Measurements from ENCODE around the gene PLEKHA5. TPM values are rescaled to one million over a fixed set of nuclear protein-coding genes. Genes with fewer than 3 reads are reported as not detected.
"Not testable (repeated sequence)": the region's sequence is repeated elsewhere in the genome, so short reads cannot be mapped to it uniquely, and the experiment has no call there.

PLEKHA5 gene
- total RNA-seq, 1 donor from 2014 or later: 5.3 TPM

- intact Hi-C loops (cut with micrococcal nuclease): no loop called here
Observed at GRCh38 chr12:19168644-19169043, 39.1 kb downstream of the PLEKHA5 start.

GRCh38 chr12:19169222-19169621 lies 39.7 kb downstream of the PLEKHA5 start:
- intact Hi-C loops (cut with micrococcal nuclease): no loop called here

GRCh38 chr12:19170286-19170685 lies 40.8 kb downstream of the PLEKHA5 start:
- intact Hi-C loops (cut with micrococcal nuclease): not testable (repeated sequence)

- intact Hi-C loops (cut with micrococcal nuclease): no loop called here
Observed at GRCh38 chr12:19171731-19172130, 42.2 kb downstream of the PLEKHA5 start.

- intact Hi-C loops (cut with micrococcal nuclease): no loop called here
Observed at GRCh38 chr12:19177754-19178153, 48.2 kb downstream of the PLEKHA5 start.

GRCh38 chr12:19179986-19180385 lies 50.5 kb downstream of the PLEKHA5 start:
- intact Hi-C loops (cut with micrococcal nuclease): no loop called here

GRCh38 chr12:19181666-19182426 lies 52.3 kb downstream of the PLEKHA5 start:
- intact Hi-C loops (cut with micrococcal nuclease): no loop called here

- intact Hi-C loops (cut with micrococcal nuclease): no loop called here
Observed at GRCh38 chr12:19183121-19183838, 53.7 kb downstream of the PLEKHA5 start.

- intact Hi-C loops (cut with micrococcal nuclease): loop anchor here (5.0 kb wide), 1 partner anchor 102 kb away; no protein-coding TSS in a partner anchor
Observed at GRCh38 chr12:19185262-19185929, 55.9 kb downstream of the PLEKHA5 start.

GRCh38 chr12:19186722-19187661 lies 57.5 kb downstream of the PLEKHA5 start:
- intact Hi-C loops (cut with micrococcal nuclease): loop anchor here (1.0 to 5.0 kb wide), 3 partner anchors 100 to 1046 kb away; no protein-coding TSS in a partner anchor

- intact Hi-C loops (cut with micrococcal nuclease): loop anchor here (5.0 kb wide), 1 partner anchor 98 kb away; no protein-coding TSS in a partner anchor
Observed at GRCh38 chr12:19189522-19189921, 60.0 kb downstream of the PLEKHA5 start.

- intact Hi-C loops (cut with micrococcal nuclease): no loop called here
Observed at GRCh38 chr12:19190292-19191031, 60.9 kb downstream of the PLEKHA5 start.

- intact Hi-C loops (cut with micrococcal nuclease): no loop called here
Observed at GRCh38 chr12:19191089-19191488, 61.6 kb downstream of the PLEKHA5 start.

GRCh38 chr12:19191563-19191962 lies 62.0 kb downstream of the PLEKHA5 start:
- intact Hi-C loops (cut with micrococcal nuclease): no loop called here

GRCh38 chr12:19192710-19193109 lies 63.2 kb downstream of the PLEKHA5 start:
- intact Hi-C loops (cut with micrococcal nuclease): no loop called here

GRCh38 chr12:19194963-19195362 lies 65.4 kb downstream of the PLEKHA5 start:
- intact Hi-C loops (cut with micrococcal nuclease): no loop called here

- intact Hi-C loops (cut with micrococcal nuclease): no loop called here
Observed at GRCh38 chr12:19196959-19197630, 67.6 kb downstream of the PLEKHA5 start.

- intact Hi-C loops (cut with micrococcal nuclease): no loop called here
Observed at GRCh38 chr12:19198272-19198671, 68.7 kb downstream of the PLEKHA5 start.

- intact Hi-C loops (cut with micrococcal nuclease): no loop called here
Observed at GRCh38 chr12:19199332-19199731, 69.8 kb downstream of the PLEKHA5 start.

- intact Hi-C loops (cut with micrococcal nuclease): no loop called here
Observed at GRCh38 chr12:19200261-19200660, 70.7 kb downstream of the PLEKHA5 start.

Data from T-helper 2 cell treated with Interferon-gamma antibody and Interleukin-4, amounts not matched to agents 100 ng/mL and 5 ng/mL, for 36 hours (primary cell).